GM21526 (cell line): ENCODE measurements around the gene ATP11A.
A peak's percentile ranks its signal among the peaks of the same experiment; 100 is the strongest.
"Not testable (repeated sequence)": the region's sequence is repeated elsewhere in the genome, so short reads cannot be mapped to it uniquely, and the experiment has no call there.

ENCODE experiments used
- ATAC-seq: cut with Tn5 transposase; IDR thresholded peaks from one replicate; pipeline ENCODE4 v1.9.1; 2021; ENCODE audit warnings: moderate library complexity; ENCODE audit not compliant: unreplicated experiment, low FRiP score

Gene ATP11A

DNA sequence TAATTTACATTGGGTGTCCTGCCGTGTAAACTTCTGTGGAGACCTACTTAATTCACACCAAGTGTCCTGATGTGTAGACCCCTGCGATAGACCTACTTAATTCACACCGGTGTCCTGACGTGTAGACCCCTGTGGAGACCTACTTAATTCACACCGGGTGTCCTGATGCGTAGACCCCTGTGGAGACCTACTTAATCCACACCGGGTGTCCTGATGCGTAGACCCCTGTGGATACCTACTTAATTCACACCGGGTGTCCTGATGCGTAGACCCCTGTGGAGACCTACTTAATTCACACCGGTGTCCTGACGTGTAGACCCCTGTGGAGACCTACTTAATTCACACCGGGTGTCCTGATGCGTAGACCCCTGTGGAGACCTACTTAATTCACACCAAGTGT lies 97.0 kb downstream of the ATP11A start:
- ATAC-seq = not testable (repeated sequence)

DNA sequence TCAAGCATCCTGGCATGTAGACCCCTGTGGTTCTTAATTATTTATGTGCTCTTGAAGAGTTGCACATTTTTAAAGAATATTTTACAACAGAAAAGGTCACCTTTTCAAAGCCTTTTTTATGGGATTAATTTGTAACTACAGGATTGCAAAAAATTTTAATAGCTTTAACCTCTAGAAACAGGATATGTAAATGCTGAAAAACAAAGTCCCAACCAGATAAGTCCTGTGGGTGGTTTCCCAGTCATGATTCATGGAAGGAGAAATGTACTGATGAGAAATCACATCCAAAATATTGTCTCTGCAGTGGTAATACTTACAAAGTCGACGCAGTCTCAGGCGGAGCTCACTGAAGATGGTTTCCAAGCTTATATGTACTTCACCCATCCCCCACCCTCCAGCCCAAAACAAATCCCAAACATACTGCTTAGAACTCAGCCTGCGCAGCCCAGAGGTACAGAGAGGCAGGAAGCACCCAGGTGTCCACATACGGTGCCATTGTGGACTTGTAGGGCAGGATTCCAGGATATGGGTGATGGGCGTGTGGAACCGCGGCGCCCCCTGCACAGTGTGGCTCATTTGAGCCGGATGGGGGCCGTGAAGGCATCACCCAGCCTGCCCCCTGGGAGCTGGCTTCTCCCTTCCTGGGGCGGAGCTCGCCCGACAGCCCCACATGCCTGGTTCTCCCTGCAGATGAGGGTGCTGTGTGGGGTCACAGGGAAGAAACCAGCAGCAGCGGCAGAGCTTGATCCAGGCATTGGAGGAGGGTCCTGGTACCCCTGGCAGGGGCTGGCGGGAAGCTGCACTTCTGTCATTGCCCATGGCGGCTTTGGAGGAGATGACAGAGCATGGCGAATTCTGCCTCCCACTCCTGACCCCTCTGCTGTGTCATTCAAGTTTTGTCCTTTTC lies 101.2 kb downstream of the ATP11A start:
- no peak for ATAC-seq

DNA sequence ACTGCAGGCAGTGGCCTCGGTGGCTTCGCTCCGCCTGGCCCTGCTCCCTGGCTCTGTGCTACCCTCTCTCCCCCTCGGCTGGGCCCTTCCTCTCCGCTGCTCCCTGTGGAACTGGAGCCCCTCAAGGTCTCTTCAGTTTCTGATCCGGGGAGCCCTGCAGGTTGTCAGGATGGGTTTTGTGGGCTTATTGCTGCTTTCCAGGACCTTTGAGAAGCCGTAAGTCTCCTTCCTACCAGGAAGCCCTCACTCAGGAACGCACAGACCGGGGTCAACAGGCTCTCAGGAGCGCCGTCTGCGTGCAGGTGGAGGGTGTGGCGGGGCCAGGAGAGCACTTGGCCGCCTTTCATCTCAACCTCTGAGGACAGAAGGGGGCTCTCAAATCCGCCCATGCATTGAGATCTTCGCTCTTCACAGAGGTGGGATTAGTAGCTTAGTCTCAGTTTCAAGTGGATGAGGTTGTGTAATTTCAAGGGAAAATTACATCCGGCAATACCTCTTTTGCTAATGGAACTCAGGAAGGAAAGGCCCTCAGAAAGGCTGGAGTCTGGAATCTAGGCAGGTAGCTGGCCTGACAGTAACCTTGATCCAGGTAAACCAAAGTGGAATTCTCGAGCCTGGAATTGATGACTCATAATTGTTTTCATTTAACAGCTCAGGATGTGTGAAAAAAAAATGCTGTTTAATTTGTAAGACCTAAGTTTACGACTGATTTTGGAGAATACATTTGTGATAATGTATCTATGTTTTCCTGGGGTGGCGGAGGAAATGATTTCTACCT lies 102.0 kb downstream of the ATP11A start:
- ATAC-seq = no peak

DNA sequence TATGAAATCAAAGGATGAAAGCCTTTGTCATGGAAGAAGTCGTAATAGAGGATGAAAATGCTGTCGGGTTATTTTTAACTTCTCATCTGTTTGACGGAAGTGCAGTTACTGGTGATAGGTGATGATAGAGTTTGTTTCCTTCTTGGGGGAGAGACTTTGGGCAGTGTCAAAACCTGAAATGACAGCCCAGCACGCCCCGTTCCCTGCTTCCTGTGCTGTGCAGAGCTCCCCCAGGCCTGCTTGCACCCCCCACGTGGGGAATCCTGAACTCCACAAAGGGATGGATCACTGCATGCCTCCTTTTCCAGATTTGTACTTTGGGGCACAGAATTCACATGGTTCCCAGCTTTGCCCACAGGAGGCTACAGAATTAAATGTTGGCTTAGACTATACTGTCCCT lies 102.7 kb downstream of the ATP11A start:
- no peak for ATAC-seq

DNA sequence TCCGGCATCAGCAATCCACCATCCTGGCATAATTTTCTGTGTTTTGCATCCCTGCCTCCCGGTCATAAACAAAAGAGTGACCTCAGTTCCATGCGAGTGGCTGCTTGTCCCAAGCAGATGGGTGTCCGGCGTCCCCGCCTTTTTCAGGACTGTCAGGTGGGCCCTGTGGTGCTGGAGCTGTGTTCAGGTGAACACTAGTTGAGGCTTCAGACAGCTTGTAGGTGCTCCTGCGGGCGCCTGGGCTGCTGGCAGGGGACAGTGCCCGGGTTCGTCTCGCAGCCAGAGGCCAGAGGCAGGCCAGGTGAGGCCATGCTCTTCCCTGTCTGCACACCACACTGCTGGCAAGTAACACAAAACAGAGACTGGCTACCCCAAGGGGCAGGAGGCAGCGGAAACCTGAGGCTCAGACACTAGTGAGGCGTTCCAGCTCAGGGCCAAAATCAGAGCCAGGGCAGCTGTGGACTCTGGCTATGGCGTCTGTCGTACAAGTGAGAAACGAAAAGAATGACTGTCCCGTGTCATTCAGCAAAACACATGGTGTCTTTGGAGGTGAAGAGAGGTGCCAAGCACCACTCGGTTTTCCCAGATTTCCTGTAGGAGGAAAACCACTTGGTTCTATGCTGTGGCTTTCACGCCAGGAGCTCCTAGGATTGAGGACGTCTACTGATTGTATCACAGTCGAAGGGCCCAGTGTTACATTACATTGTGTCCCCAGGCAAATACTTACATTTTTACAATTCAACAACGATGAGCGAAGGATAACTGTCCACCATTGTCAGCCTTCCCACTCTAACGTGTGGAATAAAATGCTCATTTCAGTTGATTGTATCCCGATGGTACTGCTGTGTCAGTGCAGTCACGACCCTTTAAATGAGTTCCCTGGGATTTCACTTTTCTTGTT lies 104.0 kb downstream of the ATP11A start:
- ATAC-seq = no peak

DNA sequence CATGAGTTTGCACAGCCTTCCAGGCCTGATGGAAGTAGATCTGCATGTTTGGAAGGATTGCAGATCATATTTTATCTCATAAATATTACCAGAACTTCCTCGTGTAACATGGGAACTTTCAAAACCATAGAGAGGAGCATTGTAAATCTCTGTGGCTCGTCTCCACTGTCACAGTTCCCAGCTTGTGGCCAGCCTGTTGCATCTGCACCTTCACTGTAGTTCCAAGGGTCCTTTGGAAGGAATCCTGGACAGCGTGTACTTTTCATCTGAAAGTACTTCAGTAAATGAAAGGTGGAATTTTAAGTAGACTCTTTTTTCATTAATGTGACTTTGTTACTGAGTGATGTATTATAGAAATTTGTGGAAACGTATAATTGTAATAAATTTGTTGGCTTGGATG lies 105.4 kb downstream of the ATP11A start:
- no peak for ATAC-seq

DNA sequence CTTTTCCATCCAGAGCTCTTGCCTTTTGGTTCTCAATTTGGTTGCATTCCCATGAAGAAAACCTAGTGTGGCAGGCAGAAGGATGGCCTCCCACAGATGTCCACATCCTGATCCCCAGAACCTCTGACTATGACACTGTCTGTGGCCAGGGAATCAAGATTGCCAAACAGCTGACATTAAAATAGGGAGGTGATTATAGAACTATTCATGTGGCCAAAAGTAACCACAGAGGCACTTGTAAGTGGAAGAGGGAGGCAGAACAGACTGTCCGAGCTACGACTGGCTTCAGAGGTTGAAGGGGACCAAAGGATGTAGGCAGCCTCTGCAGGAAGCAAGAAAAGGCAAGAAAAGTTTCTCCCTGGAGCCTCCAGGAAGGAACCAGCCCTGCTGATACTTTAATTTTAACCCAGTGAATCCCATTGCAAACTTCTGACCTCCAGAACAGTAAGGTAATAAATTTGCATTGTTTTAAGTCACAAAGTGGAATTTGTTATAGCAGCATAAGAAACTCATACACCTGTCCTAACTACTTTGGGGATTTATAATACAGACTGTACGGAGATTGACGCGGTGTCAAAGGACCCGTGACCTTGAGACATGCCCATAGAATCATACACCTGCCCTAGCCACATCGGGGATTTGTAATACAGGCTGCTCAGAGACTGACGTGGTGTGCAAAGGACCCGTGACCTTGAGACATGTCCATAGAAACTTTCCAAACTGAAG lies 106.5 kb downstream of the ATP11A start:
- no peak for ATAC-seq

DNA sequence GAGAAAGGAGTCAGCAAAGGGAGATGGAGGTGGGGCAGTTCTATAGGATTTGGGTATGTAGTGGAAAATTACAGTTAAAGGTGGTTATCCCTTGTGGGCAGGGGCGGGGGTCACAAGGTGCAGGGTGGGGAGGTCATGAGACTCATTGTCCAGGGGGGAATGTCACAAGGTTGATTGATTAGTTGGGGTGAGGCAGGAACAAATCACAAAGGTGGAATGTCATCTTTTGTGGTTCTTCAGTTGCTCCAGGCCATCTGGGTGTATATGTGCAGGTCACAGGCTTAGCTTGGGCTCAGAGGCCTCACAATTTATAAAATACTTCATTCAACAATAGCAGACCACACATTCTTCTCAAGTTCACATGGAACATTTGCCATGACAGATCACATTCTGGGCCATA lies 109.6 kb downstream of the ATP11A start:
- no peak for ATAC-seq

DNA sequence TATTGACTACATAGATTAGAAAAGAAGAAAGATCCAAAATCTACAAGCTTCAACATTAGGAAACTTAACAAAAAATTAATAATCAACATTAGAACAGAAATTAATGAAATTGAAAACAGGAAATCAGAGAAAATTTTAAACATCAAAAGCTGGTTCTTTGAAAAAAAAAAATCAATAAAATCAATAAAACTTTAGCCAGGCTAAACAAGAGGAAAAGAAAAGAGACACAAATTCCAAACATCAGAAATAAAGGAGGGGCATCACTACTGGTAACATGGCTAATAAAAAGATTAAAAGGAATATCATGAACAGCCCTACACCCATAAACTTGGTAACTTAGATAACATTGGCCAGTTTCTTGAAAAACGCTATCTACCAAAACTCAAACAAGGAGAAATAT lies 110.2 kb downstream of the ATP11A start:
- no peak for ATAC-seq

DNA sequence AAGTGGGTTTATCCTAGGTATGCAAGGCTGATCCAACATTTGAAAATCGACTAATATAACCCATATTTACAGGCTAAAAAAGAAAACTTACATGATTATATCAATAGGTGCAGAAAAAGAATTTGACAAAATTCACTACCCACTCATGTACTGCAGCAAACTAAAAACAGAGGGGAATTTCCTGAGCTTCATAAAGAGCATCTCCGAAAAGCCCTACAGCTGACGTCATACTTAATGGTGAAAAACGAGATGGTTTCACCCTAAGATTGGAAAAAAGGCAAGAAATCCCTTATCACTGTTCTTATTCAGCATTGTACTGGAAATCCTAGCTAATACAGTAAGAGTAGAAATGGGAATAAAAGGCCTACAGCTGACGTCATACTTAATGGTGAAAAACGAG lies 111.0 kb downstream of the ATP11A start:
- ATAC-seq = not testable (repeated sequence)

DNA sequence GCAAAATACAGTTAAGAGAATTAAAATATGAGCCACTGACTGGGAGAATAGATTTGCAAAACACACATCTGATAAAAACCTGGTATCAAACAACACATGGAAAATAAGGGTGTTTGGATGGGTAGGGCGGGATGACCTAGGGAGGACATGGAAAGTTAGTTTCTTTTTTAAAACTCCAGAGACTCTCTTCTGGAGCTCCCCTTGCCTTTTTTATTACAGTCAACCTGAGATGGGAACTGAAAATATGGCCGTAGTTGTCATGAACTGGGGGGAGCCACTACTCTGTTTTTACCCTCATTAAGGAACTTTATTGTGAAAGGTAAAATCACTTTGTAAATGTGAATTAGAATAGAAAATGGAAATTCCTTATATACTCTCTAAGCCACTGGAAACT lies 113.0 kb downstream of the ATP11A start:
- peak; percentile 45 for ATAC-seq

DNA sequence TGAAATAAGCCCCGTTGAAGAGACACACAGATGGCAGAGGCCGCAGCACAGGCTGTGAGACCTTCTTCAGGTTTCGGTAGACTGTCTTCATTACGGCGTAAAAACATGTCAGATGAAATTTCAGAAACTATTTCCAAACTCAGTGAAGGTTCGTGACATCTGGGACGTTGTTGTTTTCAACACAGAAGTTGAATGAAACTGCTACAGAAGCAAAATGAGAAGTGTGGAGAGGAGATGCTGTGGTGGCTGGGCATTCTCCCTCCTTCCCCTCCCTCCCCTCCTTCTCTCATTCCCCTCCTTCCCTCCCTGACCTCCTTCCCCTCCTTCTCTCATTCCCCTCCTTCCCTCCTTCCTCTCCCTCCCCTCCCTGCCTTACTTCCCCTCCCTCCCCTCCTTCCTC lies 113.6 kb downstream of the ATP11A start:
- peak; percentile 79 for ATAC-seq

DNA sequence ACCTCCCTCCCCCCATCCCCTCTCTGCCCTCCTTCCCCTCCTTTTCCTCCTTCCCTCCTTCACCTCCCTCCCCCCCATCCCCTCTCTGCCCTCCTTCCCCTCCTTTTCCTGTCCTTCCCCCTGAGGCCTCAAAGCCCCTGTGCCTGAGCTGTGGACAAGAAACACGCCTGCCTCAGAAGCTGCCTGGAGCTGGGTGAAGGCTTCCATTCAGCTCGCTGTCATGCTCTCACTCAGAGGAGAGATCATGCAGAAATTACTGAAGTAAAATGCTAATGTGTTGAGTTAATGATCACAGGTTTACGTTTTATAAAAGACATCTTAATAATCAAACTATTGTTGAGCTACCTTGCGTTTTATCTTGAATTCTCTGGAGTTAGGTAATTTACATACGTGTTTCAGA lies 114.5 kb downstream of the ATP11A start:
- ATAC-seq = no peak

DNA sequence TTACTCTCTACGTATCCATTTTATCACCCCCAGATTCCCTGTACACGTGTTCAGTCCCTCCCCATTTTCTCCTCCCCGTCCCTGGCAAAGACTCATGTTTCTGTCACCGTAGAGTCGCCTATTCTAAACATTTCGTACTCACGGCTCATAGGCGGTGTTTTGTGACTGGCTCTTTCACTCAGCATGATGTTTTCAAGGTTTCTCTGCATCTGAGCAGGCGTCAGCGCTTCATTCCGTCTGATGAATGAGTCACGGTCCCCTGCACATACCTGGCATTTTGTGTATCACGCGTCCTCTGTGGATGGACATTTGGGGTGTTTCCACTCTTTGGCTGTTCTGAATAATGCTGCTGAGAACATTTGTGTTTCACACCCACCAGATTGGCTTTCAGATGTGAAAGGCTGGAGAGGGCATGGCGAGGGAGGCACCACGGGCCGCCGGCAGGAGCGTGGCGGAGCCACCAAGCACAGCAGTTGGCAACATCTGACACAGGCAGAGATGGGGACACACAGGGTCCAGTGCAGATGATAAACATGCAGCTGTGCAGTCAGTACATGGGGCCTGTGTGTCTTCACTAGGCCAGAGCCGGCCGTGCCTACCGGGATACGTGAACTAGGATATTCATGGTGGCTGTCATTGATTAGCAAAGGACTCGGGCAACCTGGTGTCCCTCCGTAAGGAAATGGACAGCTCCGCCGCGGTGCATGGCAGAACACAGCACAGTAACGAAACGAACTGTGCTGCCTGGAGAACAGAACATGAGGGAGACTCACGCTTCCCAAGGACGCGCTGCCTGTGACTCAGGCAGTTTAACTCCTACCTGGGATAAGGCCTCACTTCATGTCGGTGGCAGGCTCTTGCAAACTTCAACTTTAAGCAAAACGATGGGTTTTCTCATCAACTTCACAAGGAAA lies 117.2 kb downstream of the ATP11A start:
- ATAC-seq = no peak

DNA sequence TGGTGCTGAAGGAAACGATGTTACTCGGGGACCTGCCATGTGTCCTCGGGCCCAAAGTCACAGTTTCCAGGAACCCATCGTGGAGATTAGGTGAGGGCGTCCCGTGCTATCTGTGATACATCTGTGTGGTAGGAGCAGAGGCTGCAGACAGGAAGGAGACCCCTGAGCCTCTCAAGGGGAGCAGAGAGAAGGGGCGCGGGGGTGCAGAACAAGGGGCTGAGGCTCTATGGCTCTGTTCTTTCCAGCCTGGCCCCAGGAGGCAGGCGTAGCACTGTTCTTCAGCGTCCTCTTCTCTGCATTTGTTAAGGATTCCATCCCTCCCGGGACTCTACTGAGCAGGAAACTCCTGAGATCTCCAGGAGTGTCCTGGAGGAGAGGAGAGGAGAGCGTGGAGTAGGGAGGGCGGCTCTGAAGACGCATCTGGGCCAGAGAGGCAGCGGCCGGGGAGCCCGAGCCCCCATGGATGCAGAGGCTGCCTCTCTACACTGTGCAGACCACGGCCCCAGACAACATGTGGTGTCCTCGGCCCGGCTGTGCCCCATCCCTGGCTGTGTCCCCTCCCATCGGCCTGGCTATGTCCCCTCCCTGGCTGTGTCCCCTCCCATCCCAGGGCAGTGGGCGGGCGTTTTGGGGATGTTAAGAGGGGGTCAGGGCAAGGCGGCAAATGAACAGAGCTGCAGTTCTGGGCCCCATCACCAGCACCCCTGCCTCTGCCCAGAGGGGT lies 118.0 kb downstream of the ATP11A start:
- no peak for ATAC-seq

DNA sequence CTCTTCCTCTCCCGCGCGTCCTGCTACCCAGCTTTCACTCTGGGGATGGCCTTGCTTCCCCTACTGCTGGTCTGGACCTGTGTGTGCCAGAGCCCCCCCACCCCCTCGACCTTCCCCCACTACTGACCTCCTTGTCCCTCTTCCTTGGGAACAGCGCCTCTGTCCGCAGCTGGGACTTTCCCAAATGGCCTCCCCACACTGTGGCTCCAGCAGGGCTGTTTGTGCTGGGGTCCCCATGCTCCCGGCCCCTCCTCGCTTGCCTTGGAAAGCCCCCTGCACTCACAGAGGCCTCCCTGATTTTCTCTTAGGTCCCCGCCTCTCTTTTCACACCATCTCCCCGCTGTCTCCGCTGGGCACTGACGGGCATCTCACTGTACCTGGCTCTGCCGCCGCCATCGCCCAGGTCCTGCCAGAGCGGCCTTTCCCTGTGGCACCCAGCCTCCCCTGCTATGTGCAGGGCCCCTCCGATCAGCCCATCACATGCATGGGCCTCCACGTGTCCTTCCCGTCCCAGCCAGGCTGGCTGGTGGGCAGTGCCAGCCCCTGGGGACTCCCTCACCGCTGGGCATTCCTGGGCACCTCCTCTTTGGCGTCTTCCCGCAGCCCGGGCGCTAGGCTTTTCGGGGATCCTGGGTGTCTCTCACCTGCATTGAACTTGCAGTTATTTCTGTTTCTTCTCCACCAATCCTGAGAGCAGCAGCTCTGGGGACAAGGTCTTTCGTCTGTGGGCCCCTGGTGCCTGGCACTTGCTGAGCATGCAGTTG lies 118.7 kb downstream of the ATP11A start:
- ATAC-seq = no peak
